Endometrium (tissue), 2 donors: ENCODE results near the gene COX11.

Experiments
- FAIRE-seq: peaks from 2 replicates; lab custom pipeline; 2012; peaks lifted over from hg19 to GRCh38; lab: Jason Lieb, UNC
- donor health status: control.
- donor health status: control.

The COX11 gene

GRCh38 chr17:54967621-54968261, 713 bp downstream of the COX11 start:
- no peak for FAIRE-seq

GRCh38 chr17:54956791-54957190, 11.7 kb downstream of the COX11 start:
- FAIRE-seq: no peak

GRCh38 chr17:54951286-54951685, 17.2 kb downstream of the COX11 start:
- FAIRE-seq: no peak

GRCh38 chr17:54950116-54950515, 18.3 kb downstream of the COX11 start:
- FAIRE-seq: no peak

- FAIRE-seq: no peak
These were observed 20.1 kb downstream of the COX11 start for GRCh38 chr17:54948380-54948779.

GRCh38 chr17:54947396-54947795, 21.1 kb downstream of the COX11 start:
- no peak for FAIRE-seq

- no peak for FAIRE-seq
These were observed 22.8 kb downstream of the COX11 start for GRCh38 chr17:54945671-54946070.

GRCh38 chr17:54945231-54945630, 23.2 kb downstream of the COX11 start:
- no peak for FAIRE-seq

GRCh38 chr17:54944796-54945195, 23.7 kb downstream of the COX11 start:
- no peak for FAIRE-seq

GRCh38 chr17:54941285-54941684, 27.2 kb downstream of the COX11 start:
- FAIRE-seq: no peak

- FAIRE-seq: no peak
These were observed 31.0 kb downstream of the COX11 start for GRCh38 chr17:54937426-54937825.

GRCh38 chr17:54937018-54937417, 31.4 kb downstream of the COX11 start:
- FAIRE-seq: no peak

GRCh38 chr17:54935471-54935870, 33.0 kb downstream of the COX11 start:
- FAIRE-seq: no peak

GRCh38 chr17:54933921-54934320, 34.5 kb downstream of the COX11 start:
- FAIRE-seq: no peak

GRCh38 chr17:54932711-54933110, 35.7 kb downstream of the COX11 start:
- FAIRE-seq: no peak

GRCh38 chr17:54927525-54927924, 40.9 kb downstream of the COX11 start:
- no peak for FAIRE-seq

GRCh38 chr17:54924405-54924804, 44.0 kb downstream of the COX11 start:
- FAIRE-seq: no peak

- no peak for FAIRE-seq
These were observed 47.6 kb downstream of the COX11 start for GRCh38 chr17:54920819-54921218.

- no peak for FAIRE-seq
These were observed 49.0 kb downstream of the COX11 start for GRCh38 chr17:54919425-54919824.

- FAIRE-seq: no peak
These were observed 51.7 kb downstream of the COX11 start for GRCh38 chr17:54916721-54917120.
